GM21447 (cell line): Measurements from ENCODE around the gene CFAP97D1.

ENCODE experiments used
- ATAC-seq: cut with Tn5 transposase; IDR thresholded peaks from one replicate; pipeline ENCODE4 v1.9.1; 2021; ENCODE audit not compliant: unreplicated experiment

CFAP97D1 gene

GRCh38 chr17:43823350-43824084 is 43.3 kb downstream of the CFAP97D1 start:
- ATAC-seq = no peak

GRCh38 chr17:43825567-43825966 is 45.3 kb downstream of the CFAP97D1 start:
- ATAC-seq = no peak

GRCh38 chr17:43826206-43826605 is 46.0 kb downstream of the CFAP97D1 start:
- no peak for ATAC-seq

GRCh38 chr17:43827596-43827995 is 47.4 kb downstream of the CFAP97D1 start:
- ATAC-seq = no peak

- ATAC-seq = no peak
These were observed 49.5 kb downstream of the CFAP97D1 start for GRCh38 chr17:43829738-43830137.

GRCh38 chr17:43830510-43831140 is 50.4 kb downstream of the CFAP97D1 start:
- no peak for ATAC-seq

- ATAC-seq = no peak
These were observed 51.4 kb downstream of the CFAP97D1 start for GRCh38 chr17:43831633-43832032.

- ATAC-seq = no peak
These were observed 52.1 kb downstream of the CFAP97D1 start for GRCh38 chr17:43832168-43832975.

GRCh38 chr17:43832976-43833829 is 53.0 kb downstream of the CFAP97D1 start, which contains the start of gene MPP3:
MPP3 (minus strand) TSS chr17:43833146; CDS start chr17:43831906, 1,240 bp downstream.
- ATAC-seq = no peak

- no peak for ATAC-seq
These were observed 53.9 kb downstream of the CFAP97D1 start for GRCh38 chr17:43834106-43834505.
